Ammon's horn (tissue), 1 donor: ENCODE data around the gene ARL8B.

Source experiments
- DNase-seq: peaks from one replicate; pipeline ENCODE4 v3.0.0-alpha.2; 2016; ENCODE audit warnings: low spot score

The ARL8B gene

GRCh38 chr3:5212628-5213573 lies 90.8 kb downstream of the ARL8B start:
- DNase-seq = no peak

- no peak for DNase-seq
Measured at GRCh38 chr3:5213574-5213966, 91.5 kb downstream of the ARL8B start.

- DNase-seq = no peak
Measured at GRCh38 chr3:5214352-5214751, 92.3 kb downstream of the ARL8B start.

DNA sequence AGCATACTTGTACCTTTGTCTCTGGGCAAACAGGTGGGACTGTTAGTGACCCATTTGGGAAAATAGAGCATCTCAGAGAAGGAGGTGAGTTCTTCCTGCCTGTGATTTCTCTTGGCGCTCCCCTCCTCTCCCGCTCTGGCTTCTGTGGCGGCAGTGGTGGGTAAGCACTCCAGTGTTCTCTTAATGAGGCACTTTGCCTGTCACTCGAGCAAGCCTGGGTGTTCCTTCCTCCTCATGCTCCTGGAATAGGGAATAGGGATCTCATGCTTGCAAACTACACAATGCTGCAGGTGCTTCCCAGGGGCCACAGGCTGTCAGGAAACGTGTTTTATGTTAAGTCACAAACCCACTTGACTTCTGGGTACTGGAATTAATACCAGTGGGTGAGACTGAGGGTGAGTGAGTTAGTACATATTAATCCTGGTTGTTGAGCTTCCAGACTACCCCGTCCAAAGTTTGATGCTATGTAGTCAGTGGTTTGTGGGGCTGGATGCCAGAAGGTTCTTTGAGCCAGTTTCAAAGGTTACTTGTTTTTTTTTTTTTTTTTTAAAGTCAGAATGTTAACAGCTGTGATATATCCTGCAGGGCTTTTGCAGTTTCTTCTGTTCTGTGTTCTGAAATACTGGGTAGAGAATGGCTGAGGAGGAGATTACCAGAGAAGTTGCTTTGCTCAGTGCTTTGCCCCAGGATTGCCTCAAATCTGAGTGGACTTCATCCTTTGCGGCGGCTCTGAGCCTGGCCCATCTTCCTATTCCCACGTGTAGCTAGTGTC lies 95.9 kb downstream of the ARL8B start:
- DNase-seq = no peak

GRCh38 chr3:5218815-5219214 lies 96.7 kb downstream of the ARL8B start:
- no peak for DNase-seq

- DNase-seq = no peak
Measured at GRCh38 chr3:5219216-5219615, 97.1 kb downstream of the ARL8B start.

- no peak for DNase-seq
Measured at GRCh38 chr3:5220193-5220592, 98.1 kb downstream of the ARL8B start.

DNA sequence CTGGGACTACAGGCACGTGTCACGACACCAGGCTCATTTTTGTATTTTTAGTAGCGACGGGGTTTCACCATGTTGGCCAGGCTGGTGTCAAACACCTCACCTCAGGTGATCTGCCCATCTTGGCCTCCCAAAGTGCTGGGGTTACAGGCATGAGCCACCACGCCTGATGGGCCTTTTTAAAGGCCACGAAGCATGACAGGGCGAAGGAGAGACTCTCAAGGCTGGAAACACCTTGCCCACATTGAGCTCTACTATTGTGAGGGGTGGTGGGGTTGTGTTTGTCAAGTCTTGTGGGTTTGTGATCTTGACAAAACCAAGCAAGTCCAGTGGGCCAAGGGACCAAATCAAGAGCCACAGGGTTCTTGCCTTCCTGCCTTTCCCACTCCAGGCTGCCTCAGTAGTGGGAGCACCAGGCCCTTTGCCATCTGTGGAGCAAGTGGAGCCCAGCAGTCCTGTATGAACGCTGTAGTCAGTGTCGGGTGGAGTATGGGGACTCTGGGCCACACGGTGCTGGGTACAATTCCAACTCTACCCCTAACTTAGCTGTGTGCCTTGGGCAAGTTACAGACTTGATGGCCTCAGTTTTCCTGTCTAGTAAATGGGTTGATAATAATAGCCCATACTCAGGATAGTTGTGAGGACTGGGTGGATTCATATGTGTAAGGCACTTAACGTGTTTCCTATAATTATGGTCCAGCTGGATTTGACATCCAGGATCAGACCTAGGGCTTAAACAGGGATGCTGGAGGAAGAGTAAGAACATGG lies 98.8 kb downstream of the ARL8B start:
- no peak for DNase-seq

DNA sequence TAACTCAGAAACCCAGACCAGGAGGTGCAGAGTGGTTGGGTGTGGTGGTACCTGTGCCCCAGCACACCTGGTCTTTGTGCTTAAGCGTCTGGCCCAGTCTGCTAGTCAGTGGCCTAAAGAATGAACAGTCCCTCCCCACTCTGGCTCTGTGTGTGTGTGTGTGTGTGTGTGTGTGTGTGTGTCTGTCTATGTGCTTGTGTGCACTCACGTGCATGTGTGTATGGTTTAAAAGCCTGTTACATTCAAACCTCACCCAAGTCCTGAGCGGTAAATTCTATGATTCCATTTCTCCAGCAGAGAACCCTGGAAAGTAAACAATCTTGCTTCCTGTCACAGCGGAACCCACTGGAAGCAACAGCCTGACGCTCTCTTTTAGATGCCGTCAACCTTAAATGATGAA lies 99.6 kb downstream of the ARL8B start:
- DNase-seq = no peak

DNA sequence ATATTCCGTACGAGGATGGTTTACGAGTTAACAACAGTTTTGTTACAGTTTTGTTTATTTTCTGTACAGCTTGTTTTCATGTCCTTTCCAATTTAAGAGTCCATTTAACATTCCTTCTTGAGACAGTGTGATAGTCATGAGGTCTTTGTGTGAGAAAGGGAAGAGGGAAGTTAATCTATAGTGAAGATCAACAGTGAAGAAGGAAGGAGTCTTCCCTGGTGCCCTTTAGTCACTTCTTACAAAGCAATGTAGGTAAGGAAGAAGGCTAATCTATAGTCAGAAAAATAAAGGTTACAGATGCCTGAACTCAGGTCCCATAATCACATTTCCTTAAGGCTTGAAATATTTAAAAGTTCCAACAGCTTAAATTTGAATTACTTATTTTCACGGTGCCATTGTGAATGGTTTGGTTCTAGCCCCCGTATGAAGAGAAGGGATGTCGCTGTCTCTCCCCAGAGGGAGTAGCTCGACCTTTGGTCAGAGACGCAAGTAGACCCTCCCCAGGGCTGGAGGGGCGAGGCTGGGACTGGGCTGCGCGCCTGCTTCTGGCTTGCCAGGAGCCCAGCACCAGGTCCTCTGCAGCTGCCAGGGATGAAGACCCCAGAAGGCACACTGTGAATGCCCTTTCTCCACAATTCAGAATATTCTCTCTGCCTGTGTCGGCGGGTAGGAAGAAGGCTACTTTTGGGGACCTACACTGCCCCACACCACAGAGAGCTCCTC lies 100.4 kb downstream of the ARL8B start:
- DNase-seq = no peak

GRCh38 chr3:5226783-5227182 lies 104.7 kb downstream of the ARL8B start:
- no peak for DNase-seq

GRCh38 chr3:5227812-5228211 lies 105.7 kb downstream of the ARL8B start:
- no peak for DNase-seq

DNA sequence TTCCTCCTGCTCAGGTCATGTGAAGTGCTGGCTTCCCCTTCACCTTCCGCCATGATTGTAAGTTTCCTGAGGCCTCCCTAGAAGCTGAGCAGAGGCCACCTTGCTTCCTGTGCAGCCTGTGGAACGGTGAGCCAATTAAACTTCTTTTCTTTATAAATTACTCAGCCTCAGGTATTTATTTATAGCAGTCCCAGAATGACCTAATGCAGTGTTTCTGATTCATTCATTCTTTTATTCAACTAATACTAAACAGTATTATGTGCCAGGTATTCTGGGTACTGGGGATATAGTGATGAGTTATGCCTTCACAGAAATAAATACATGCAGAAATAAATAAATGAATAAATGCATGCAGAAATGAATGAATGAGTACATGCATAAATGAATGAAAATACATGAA lies 107.3 kb downstream of the ARL8B start:
- DNase-seq = no peak
